Stimulated activated CD4-positive, alpha-beta T cell treated with anti-CD3 and anti-CD28 coated beads, TNF-alpha, amount 100 ng/mL, for 4 hours (primary cell): ENCODE measurements around the gene TMEM63A.
"Not testable (repeated sequence)": the region's sequence is repeated elsewhere in the genome, so short reads cannot be mapped to it uniquely, and the experiment has no call there.

Experiments used
- DNase-seq, 3 experiments: peaks; one replicate each; pipeline ENCODE4 v3.0.0-alpha.2; 2020; ENCODE audit warnings: low read depth in 3 of 3

TMEM63A gene

DNA sequence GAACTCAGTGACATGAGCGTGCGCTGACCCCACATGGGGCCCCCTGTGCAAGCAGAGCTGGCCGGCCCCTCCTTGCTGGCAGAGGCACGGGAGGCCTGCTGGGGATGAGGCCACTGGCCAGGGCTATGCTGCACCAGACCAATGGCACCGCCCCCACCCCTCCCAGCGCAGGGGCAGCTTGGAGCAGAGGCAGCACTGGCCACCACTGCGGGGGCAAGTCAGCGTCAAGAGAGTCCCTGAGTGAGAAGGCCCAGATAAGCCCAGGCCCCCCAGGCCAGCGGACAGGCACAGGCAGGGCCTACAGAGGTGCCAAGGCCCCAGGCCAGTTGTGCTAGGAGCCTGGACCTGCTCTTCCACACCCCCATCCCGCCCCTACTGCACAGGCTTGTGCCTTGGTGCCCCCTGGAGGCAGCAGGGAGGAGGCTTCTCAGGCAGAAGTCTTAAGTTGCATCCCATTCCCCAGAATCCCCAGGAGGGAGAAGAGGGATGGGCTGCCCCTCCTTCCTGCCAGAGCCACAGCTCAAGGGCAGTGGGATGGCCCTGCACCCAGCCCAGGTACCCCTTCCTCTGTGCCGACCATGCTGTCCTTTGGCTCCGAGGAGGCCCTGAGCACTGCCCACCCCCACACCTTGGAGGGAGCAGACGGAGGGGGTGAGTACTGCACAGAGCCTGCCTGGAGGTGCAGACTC lies 36.5 kb downstream of the TMEM63A start:
- no peak for DNase-seq

- no peak for DNase-seq
These were observed 37.1 kb downstream of the TMEM63A start for GRCh38 chr1:225845097-225845496.

- no peak for DNase-seq
These were observed 37.7 kb downstream of the TMEM63A start for GRCh38 chr1:225844236-225845061.

- no peak for DNase-seq
These were observed 38.8 kb downstream of the TMEM63A start for GRCh38 chr1:225843426-225843795.

- no peak for DNase-seq
These were observed 39.3 kb downstream of the TMEM63A start for GRCh38 chr1:225842788-225843425.

- DNase-seq = no peak
These were observed 40.1 kb downstream of the TMEM63A start for GRCh38 chr1:225842074-225842473.

DNA sequence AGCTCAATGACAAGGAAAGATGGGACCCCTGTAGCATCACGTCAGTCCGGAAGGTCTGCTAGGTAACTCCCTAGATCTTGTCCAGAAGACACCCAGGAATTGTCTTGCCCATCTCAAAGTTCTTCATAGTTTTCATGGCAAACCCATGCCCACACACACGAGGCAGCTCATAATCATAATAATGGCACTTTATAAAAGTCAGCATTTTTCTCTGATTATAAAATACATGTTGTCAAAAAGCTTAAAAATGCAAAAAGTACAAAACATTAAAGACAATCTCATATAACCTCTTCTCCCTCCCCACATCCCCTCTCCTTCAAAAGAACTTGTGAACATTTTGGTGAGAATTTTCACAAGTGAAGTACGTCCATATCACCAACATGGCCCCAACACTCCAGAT lies 41.5 kb downstream of the TMEM63A start:
- no peak for DNase-seq

DNA sequence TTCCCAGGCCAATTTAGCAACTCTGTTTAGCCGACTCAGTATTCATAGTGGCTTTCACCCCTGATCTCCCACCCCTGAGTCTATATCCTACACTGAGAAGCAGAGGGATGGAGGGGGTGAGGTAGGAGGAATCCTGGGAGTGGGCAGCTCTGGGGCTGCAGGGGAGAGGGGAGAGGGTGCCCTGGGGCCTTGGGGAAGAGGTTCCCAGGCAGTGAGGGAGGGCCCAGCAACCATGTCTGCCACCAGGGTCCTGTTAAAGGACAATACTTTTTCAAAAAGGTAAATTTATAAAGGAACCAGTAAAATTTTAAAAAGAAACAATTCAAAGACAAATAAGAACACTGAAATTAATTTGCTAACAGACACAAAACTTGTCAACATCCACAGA lies 42.0 kb downstream of the TMEM63A start:
- no peak for DNase-seq

- DNase-seq = no peak
These were observed 43.4 kb downstream of the TMEM63A start for GRCh38 chr1:225838793-225839192.

- not testable (repeated sequence) for DNase-seq
These were observed 45.9 kb downstream of the TMEM63A start for GRCh38 chr1:225836296-225836695.

DNA sequence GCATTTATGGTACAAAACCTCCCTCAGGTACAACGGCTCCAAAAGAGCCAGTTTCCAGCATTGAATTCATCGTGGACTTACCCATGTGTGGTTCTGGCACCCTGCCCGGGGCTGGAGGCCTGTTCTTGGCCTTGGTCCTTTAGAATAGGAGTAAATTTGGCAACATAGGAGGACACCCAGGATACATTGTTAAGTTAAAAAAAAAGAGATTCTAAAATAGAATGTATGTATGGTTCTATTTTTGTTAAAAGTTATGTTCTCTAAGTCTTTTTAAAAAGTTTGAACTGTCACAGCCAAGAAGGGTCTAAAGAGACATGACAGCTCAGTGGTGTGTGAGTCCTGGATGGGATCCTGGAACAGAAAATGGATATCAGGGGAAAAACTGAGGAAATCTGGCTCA lies 46.3 kb downstream of the TMEM63A start:
- no peak for DNase-seq

GRCh38 chr1:225834417-225835329 lies 47.5 kb downstream of the TMEM63A start:
- DNase-seq = no peak

GRCh38 chr1:225830841-225831240 lies 51.3 kb downstream of the TMEM63A start:
- DNase-seq = no peak

DNA sequence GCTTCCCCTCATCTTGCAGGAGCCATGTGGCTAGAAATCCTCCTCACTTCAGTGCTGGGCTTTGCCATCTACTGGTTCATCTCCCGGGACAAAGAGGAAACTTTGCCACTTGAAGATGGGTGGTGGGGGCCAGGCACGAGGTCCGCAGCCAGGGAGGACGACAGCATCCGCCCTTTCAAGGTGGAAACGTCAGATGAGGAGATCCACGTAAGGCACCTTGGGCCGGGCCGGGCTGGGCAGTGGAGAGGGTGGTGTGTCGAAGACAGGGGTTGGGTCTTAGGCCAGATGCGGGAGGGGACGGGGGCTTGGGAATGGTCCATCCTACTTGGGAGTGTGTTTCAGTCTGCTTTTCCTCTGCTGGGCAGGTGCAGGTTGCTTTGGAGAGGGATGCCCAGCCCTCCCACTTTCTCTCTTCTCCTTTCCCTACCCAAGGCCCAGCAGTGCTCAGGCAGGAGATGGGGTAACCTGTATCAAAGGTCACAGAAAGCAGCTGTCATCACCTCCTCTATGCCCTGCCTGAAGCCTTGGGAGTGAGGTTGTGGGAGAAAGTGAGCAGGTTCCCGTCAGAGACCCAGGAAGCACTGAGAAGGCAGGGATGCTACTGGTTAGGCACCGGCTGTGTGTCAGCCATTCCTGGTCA lies 53.4 kb downstream of the TMEM63A start:
- DNase-seq = no peak

DNA sequence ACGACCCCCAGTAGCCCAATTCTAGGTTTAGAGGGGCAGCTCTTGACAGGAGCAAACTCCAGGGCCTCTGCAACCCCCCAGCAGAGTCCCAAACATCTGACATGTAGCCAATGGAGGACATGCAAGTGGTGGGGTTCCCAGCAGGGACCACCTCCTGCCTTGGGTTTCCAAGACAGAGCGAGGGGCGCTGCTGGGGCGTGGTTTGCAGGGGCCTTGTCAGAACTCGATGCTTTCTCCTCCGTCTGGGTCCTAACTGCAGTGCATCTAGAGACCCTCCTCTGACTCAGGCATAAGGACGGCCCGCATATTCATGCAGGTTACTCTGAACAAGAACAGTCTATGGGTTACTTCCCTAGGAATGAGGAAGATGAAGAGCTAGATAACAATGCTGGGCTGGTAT lies 55.1 kb downstream of the TMEM63A start:
- no peak for DNase-seq

DNA sequence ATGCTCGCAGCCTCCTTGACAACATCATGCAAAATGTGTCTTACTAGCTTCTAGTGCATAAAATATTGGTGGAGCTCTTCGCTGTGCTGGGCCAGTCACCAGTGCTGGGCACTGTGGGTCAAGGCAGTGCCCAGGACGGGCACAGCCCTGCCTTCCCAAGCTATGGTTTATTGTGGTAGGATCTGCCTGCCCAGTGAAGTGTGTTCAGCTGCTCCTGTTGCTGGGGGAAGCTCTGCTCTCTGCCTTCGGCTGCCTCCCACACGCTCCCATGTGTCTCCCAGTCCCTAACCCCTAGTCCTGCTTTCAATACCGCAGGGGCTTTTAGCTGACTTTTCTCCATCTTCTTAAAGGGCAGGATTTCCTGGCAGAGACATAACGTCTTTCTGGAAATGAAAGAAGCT lies 56.6 kb downstream of the TMEM63A start:
- no peak for DNase-seq

DNA sequence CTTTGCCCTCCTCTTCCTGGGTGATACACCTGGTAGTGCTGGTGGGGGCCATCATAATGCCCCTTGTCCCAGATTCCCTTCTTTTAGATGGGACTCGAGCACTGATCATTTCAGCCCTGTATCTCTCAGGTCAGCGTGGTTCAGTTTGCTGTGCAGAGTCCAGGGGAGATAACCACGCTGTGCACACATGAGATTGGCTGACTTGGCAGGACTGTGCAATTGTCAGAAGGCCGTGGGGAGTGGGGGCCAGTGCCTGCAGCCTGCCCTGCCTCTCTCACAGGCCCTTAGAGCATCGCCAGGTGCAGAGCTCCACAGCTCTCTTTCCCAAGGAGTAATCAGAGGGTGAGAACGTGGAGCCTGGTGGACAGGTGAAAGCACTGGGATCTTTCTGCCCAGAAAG lies 57.1 kb downstream of the TMEM63A start:
- no peak for DNase-seq

DNA sequence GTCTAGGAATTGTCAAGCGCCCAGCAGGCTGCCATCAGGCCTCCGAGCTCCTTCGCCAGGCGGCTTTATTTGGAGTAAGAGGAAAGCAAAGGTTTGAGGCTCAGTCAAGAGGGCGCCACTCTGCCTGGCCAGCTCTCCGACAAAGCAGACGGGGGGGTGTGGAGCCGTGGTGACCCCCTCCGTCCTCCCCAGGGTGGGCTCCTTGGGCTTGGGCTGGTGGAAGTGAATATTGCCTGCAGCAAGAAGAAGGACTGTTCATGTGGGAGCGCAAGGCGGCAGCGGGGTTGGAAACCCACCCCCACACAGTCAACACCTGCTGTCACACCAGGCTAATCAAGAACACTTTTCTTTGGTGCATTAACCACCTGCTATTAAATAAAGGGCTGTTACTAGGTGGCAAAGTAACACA lies 57.6 kb downstream of the TMEM63A start:
- no peak for DNase-seq

GRCh38 chr1:225823811-225824261 lies 58.3 kb downstream of the TMEM63A start:
- no peak for DNase-seq

DNA sequence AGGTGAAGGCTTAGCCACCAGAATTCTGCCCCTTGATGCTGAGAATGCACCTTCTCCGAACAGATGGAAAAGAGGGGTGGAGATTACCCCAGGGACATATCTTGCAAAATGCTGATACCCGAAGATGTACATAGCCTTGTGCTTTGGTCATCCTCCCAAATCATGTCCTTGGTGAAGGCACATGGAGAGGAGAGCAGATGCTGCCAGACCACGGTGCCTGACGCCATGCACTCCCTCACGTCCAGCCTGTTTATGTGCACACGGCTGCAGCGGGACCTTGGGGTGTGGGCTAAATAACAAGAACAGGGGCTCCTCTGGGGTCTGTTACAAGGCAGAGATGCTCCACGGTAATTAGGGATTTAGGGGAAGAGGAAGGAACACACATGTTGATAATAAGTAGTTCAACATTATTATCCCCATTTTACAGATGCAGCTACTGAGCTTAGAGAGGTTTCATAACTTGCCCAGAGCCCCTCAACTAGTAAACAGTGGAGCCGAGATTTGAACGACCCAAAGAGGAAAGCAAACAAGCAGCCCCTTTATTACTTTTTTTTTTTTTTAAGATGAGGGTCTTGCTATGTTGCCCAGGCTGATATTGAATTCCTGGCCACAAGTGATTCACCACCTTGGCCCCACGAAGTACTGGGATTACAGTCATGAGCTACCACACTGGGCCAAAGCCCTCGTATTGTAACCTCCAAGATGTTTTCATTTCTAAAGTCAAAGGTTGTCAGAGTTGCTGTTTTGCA lies 59.4 kb downstream of the TMEM63A start:
- no peak for DNase-seq
